GM18858 (cell line): ENCODE results near the gene TNFRSF6B.

Experiments used
- ATAC-seq: cut with Tn5 transposase; IDR thresholded peaks from one replicate; pipeline ENCODE4 v1.9.1; 2021; ENCODE audit not compliant: unreplicated experiment

Gene TNFRSF6B

GRCh38 chr20:63735859-63736718 lies 39.6 kb downstream of the TNFRSF6B start, which contains the start of gene LIME1:
Gene LIME1 (plus strand): TSS chr20:63736664. CDS start chr20:63737550, 886 bp downstream.
- ATAC-seq, result no peak

GRCh38 chr20:63736893-63737694 lies 40.6 kb downstream of the TNFRSF6B start:
- ATAC-seq, result no peak

DNA sequence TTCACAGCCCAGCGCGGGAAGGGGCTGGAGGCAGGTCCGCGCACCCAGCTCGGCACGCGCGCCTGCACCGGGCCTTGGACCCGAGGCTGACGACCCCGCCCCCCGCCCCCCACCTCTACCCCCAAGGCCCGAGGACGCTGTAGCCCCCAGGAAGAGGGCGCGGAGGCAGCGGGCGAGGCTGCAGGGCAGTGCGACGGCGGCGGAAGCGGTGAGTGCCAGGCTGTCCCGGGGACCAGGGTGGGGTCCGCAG lies 41.2 kb downstream of the TNFRSF6B start:
- no peak for ATAC-seq

DNA sequence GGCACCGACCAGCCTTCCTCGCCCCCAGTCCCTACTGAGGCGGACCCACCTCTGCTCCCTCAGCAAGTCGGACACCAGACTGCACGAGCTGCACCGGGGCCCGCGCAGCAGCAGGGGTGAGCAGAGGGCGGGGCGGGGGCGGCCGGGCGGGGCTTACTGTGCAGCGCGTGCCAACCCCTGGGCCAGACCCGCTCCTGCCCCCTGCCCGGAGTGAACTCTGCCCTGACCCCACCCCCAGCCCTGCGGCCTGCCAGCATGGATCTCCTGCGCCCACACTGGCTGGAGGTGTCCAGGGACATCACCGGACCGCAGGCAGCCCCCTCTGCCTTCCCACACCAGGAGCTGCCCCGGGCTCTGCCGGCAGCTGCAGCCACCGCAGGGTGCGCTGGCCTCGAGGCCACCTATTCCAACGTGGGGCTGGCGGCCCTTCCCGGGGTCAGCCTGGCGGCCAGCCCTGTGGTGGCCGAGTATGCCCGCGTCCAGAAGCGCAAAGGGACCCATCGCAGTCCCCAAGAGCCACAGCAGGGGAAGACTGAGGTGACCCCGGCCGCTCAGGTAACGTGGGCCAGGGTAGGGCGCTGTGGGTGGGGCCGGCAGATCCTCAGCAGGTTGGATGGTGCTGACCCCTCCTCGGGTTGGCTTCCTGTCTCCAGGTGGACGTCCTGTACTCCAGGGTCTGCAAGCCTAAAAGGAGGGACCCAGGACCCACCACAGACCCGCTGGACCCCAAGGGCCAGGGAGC lies 41.7 kb downstream of the TNFRSF6B start:
- ATAC-seq, result no peak

GRCh38 chr20:63738687-63739129 lies 42.3 kb downstream of the TNFRSF6B start:
- ATAC-seq, result no peak

DNA sequence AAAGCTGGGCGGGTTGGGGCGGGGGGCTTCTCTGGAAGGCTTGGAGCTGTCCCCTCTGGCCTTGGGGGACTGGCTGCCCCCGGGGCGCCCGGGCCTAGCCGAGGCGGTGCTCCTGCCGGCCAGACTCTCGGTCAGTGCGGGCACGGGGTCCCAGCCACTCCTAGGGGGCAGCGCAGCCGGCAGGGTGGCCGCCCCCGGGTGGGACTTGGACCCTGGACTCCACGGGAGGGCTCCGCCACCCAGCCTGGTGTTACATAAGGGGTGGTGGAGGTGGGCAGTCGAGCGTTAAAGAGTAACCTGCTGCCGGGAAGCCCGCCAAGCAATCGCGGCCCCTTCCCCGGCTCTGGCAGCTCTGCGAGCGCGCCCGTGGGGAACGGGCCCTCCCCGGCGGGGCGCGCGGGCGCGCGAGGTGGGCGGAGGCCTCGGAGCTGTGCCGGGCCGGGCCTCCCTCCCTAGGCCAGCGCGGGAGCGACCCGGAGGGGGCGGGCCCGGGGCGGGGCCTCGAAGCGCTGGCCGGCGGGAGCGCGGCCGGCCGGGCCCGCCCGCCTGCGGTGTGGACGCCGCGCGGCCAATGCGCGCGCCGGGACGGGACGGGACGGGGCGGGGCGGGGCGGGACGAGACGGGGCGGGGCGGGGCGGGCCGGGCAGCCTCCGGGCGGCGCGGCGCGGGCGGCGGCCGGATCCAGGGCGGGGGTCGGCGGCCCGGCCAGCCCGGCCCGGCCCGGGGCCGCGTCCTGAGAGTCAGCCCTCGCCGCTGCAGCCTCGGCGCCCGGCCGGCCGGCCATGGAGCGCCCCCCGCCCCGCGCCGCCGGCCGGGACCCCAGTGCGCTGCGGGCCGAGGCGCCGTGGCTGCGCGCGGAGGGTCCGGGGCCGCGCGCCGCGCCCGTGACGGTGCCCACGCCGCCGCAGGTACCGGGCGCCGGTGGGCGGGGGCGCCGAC lies 42.9 kb downstream of the TNFRSF6B start, which contains the start of gene SLC2A4RG:
Gene SLC2A4RG, plus strand, starts transcription at position 647 of the 940 bp plus-strand sequence. Its CDS starts 137 bp downstream, at position 784.
- no peak for ATAC-seq

- ATAC-seq, result no peak
These were observed 43.7 kb downstream of the TNFRSF6B start for GRCh38 chr20:63740070-63740626.

DNA sequence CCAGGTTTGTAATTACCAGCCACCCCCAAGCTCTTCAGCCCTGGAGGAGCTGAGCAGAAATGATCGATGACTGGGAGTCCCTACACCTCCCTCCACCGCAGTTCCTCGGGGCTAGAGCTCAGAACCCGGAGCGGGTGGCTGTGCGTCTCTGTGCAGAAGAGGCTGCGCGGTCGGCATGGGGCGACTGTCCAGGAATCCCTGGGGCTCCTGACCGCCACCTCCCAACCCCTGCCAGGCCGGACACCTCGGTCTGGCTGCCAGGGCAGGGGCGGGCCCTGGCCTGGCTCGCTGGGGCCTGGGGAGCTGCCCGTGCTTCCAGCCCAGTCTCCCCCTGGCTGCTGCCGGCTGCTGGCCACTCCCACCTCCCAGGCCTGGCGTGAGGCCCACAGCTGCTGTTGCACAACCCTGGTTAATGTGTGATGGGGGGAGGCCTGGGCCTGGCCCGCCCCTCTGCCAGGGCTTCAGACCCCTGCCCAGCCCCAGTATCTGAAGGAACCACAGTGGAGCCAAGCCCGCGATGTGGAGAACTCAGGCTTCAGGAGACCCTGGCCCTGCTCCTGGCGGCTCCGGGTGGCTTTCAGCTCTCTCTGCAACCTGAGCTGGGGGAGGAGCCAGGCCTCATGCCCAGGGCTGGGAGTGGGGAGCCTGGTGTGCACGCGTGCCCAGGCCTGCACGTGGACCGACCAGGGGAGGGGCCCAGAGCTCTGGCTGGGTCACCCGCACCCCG lies 44.3 kb downstream of the TNFRSF6B start:
- ATAC-seq, result no peak

DNA sequence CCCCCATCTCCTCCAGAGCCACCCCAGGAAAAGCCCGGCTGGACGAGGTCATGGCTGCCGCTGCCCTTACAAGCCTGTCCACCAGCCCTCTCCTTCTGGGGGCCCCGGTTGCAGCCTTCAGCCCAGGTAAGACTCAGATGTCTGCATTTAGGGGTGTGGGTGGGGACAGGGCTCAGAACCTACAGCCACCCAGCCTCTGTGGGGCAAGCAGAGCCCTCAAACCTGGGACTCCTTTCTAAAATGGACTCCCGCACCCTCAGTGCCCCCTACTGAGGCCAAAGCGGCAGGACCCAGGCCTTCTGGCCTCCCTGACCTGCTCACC lies 44.9 kb downstream of the TNFRSF6B start:
- no peak for ATAC-seq

GRCh38 chr20:63741676-63742380 lies 45.4 kb downstream of the TNFRSF6B start:
- ATAC-seq, result no peak

DNA sequence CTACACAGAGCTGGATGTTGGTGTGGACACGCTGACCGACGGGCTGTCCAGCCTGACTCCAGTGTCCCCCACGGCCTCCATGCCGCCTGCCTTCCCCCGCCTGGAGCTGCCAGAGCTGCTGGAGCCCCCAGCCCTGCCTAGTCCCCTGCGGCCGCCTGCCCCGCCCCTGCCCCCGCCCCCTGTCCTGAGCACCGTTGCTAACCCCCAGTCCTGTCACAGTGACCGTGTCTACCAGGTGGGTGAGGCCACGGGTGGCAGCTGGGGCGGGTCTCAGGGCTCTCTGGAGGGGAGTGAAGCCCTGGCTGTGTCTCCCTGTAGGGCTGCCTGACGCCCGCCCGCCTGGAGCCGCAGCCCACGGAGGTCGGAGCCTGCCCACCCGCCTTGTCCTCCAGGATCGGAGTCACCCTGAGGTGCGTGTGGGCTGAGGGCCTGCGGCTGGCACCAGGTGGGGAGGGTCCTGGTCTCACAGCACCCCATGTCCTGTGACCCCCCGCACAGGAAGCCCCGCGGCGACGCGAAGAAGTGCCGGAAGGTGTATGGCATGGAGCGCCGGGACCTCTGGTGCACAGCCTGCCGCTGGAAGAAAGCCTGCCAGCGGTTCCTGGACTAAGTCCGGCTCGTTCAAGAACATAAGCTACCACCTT lies 46.1 kb downstream of the TNFRSF6B start:
- no peak for ATAC-seq

DNA sequence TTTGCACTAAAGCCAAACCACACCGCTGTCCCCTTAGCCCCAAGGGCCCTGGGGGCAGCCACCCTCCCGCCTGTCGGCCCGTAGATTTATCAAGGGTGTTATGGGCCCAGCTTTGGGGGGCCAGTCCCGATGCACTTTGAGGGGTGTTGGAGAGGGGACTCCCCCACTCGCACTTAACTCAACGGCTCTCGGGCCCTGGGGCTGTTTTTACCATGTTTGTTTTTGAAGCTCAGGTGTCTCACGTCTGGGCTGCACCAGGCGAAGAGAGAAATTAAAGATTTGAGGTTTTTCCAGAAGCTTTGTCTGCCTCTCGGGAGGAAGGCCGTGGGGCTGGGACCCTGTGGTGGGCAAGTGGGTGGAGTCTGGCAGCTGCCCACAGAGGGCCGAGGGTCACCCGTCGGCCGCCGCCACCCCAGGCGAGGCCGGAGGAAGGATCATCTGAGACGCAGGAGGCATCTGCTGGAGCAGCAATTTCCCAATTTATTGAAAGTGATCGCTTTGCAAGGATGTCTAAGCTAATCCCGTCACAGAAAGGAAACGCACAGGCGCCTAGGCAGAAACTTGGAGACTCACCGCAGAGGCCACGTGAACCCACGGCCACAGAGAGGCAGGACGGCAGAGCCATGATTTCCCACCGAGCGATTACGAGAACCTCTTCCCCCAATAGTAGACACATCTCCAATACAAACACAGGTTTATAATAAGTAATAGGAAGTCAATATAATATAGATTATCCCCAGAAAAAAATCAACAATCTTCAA lies 46.9 kb downstream of the TNFRSF6B start:
- no peak for ATAC-seq

- ATAC-seq, result no peak
These were observed 47.7 kb downstream of the TNFRSF6B start for GRCh38 chr20:63744158-63744557.

GRCh38 chr20:63744574-63745423 lies 48.3 kb downstream of the TNFRSF6B start:
- ATAC-seq, result no peak

GRCh38 chr20:63745424-63745805 lies 49.0 kb downstream of the TNFRSF6B start:
- ATAC-seq, result no peak

DNA sequence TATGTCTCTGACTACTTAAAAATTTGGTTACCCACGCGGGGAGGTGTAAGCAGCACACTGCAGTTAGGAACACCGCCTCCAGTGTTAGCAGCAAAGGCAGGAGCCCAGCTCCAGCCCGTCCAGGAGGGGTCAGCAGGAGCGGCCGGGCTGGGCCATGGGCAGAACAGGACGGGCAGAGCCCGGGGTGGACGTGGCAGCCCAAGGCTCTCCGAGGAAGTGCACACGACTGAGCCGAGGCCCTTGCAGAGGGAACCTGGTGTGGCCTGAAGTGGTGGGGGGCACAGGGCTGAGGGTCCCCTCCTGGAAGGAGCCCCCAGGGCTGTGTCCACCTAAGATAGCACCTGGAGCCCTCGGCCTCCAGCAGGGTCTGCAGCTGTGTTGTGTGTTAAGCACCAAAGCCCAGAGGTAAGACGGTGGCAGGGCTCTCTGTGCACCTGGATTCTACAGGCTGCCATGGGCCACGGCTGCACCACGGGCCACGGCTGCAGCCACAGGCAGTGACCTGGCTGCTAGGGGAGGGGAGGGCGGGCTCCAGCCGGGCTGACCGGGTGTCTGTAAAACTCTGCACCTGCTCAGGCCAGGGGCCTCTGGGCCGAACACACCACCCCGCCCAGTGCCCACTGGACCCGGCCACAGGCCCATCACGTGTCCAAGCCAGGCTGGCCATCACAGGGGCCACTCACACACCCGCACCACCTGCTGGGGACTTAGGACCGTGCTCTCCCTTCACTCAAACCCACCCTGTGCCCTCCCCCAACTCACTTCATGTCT lies 49.7 kb downstream of the TNFRSF6B start:
- ATAC-seq, result no peak
